Measurements from ENCODE around the gene ELMO1. TPM values are rescaled to one million over a fixed set of nuclear protein-coding genes. Genes with fewer than 3 reads are reported as not detected.

The ELMO1 gene
- total and polyA plus RNA-seq, 2 donors from 2014 or later = 6.0 to 35.4 TPM

- TF ChIP-seq CTCF (IDR thresholded peaks at IDR 0.05; ENCODE audit: borderline replicate concordance, extremely low read depth, insufficient read depth) = no peak
- Histone ChIP-seq H3K9me3 (ENCODE audit: control insufficient read depth in 2 of 3, insufficient read depth in 1 of 3, low read length in 3 of 3) (no peaks in the 10 kb centered on the region), H3K4me1 (ENCODE audit: control insufficient read depth in 2 of 3, insufficient read depth in 2 of 3, low read depth in 1 of 3, low read length in 3 of 3) (no peaks in the 10 kb centered on the region), H3K9ac (ENCODE audit: low read length in 3 of 3) (no peak overlapping the region), H3K36me3 (ENCODE audit: control insufficient read depth in 2 of 3, insufficient read depth in 3 of 3, low read length in 3 of 3) (no peaks in the 10 kb centered on the region), H3K4me3 (ENCODE audit: low read length in 3 of 3) (no peak overlapping the region), H3K27ac (ENCODE audit: low read depth in 2 of 2, low read length in 2 of 2) (no peak overlapping the region), H3K27me3 (ENCODE audit: control insufficient read depth, insufficient read depth, low read length) (no peaks in the 10 kb centered on the region)
- DNase-seq (no peak), FAIRE-seq (no peak)
- intact Hi-C loops (cut with DNase I) = no loop called here
These were observed 441.0 kb downstream of the ELMO1 start for GRCh38 chr7:37007691-37008090.

DNA sequence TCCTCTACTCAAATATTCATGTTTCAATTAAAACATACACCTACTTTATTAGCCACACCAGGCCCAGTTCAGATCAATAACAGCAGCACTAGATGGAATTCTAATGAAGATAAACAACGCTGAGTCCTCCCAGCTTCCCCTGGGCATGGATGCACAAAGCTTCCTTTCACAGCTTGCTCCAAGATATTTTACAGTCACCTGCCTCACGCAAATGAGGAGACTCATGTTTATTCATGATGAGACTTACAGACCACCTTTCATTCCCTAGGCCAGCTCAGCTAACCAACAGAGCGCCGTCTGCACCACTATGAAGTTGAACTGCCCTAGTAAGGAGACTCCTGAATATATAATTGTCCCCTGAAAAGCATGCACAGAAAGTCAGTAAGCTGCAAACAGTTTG, 441.4 kb downstream of the ELMO1 start:
- FAIRE-seq (no peak), DNase-seq (peak in 2 of 5 donors; percentile 30 to 31)
- H3K27me3 ChIP-seq (ENCODE audit: control insufficient read depth, insufficient read depth, low read length) = no peaks in the 10 kb centered on the region
- H3K36me3 ChIP-seq (ENCODE audit: control insufficient read depth in 2 of 3, insufficient read depth in 3 of 3, low read length in 3 of 3) = no peaks in the 10 kb centered on the region
- no peak overlapping the region for H3K9ac ChIP-seq (ENCODE audit: low read length in 3 of 3)
- H3K27ac ChIP-seq (ENCODE audit: low read depth in 2 of 2, low read length in 2 of 2) = no peak overlapping the region
- no peaks in the 10 kb centered on the region for H3K4me1 ChIP-seq (ENCODE audit: control insufficient read depth in 2 of 3, insufficient read depth in 2 of 3, low read depth in 1 of 3, low read length in 3 of 3)
- intact Hi-C loops (cut with DNase I) = no loop called here
- no peak for TF ChIP-seq CTCF (IDR thresholded peaks at IDR 0.05; ENCODE audit: borderline replicate concordance, extremely low read depth, insufficient read depth)
- H3K4me3 ChIP-seq (ENCODE audit: low read length in 3 of 3) = no peak overlapping the region
- no peaks in the 10 kb centered on the region for H3K9me3 ChIP-seq (ENCODE audit: control insufficient read depth in 2 of 3, insufficient read depth in 1 of 3, low read length in 3 of 3)

DNA sequence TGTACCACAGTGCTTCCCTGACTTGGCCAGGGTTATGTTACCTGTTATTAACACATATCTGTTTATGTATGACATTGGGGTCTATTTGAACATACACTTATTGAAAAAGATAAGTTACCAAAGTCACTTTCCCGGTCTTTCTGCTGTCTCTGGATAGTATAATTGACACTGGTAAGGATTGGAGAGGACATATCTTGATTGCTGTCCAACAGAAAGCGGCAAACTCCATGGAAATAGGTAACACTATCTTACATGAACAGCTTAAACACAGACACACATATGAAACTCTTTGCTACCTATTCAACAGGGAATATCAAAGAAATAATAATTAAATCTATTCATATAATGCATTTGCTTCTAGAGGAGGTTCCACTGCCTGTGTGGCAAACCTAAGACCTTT, 441.9 kb downstream of the ELMO1 start:
- Histone ChIP-seq H3K36me3 (ENCODE audit: control insufficient read depth in 2 of 3, insufficient read depth in 3 of 3, low read length in 3 of 3) (no peaks in the 10 kb centered on the region), H3K4me3 (ENCODE audit: low read length in 3 of 3) (no peak overlapping the region), H3K9ac (ENCODE audit: low read length in 3 of 3) (no peak overlapping the region), H3K27ac (ENCODE audit: low read depth in 2 of 2, low read length in 2 of 2) (no peak overlapping the region), H3K4me1 (ENCODE audit: control insufficient read depth in 2 of 3, insufficient read depth in 2 of 3, low read depth in 1 of 3, low read length in 3 of 3) (no peaks in the 10 kb centered on the region), H3K9me3 (ENCODE audit: control insufficient read depth in 2 of 3, insufficient read depth in 1 of 3, low read length in 3 of 3) (no peaks in the 10 kb centered on the region), H3K27me3 (ENCODE audit: control insufficient read depth, insufficient read depth, low read length) (no peaks in the 10 kb centered on the region)
- FAIRE-seq (no peak), DNase-seq (no peak)
- intact Hi-C loops (cut with DNase I) = no loop called here
- TF ChIP-seq CTCF (IDR thresholded peaks at IDR 0.05; ENCODE audit: borderline replicate concordance, extremely low read depth, insufficient read depth) = no peak

- FAIRE-seq (no peak), DNase-seq (no peak)
- Histone ChIP-seq H3K9ac (ENCODE audit: low read length in 3 of 3) (no peak overlapping the region), H3K27ac (ENCODE audit: low read depth in 2 of 2, low read length in 2 of 2) (no peak overlapping the region), H3K4me3 (ENCODE audit: low read length in 3 of 3) (no peak overlapping the region), H3K36me3 (ENCODE audit: control insufficient read depth in 2 of 3, insufficient read depth in 3 of 3, low read length in 3 of 3) (no peaks in the 10 kb centered on the region), H3K9me3 (ENCODE audit: control insufficient read depth in 2 of 3, insufficient read depth in 1 of 3, low read length in 3 of 3) (no peaks in the 10 kb centered on the region), H3K27me3 (ENCODE audit: control insufficient read depth, insufficient read depth, low read length) (no peaks in the 10 kb centered on the region), H3K4me1 (ENCODE audit: control insufficient read depth in 2 of 3, insufficient read depth in 2 of 3, low read depth in 1 of 3, low read length in 3 of 3) (no peaks in the 10 kb centered on the region)
- TF ChIP-seq CTCF (IDR thresholded peaks at IDR 0.05; ENCODE audit: borderline replicate concordance, extremely low read depth, insufficient read depth) = no peak
- intact Hi-C loops (cut with DNase I) = no loop called here
These were observed 448.2 kb downstream of the ELMO1 start for GRCh38 chr7:37000511-37000910.

Data from kidney (tissue), 14 donors.